ENCODE measurements around the gene ANKEF1.
"Not testable (repeated sequence)": the region's sequence is repeated elsewhere in the genome, so short reads cannot be mapped to it uniquely, and the experiment has no call there.

Gene ANKEF1

GRCh38 chr20:10012464-10012863 is 22.3 kb upstream of the ANKEF1 start:
- intact Hi-C loops (cut with DNase I; ENCODE audit: low total_unique reads): no loop called here
- no peaks in the 10 kb centered on the region for H3K4me1 ChIP-seq
- H3K27me3 ChIP-seq: no peaks in the 10 kb centered on the region
- no peak for DNase-seq
- H3K27ac ChIP-seq: no peak overlapping the region
- no peak for TF ChIP-seq CTCF (IDR thresholded peaks at IDR 0.05)
- H3K4me3 ChIP-seq: no peak overlapping the region
- H3K36me3 ChIP-seq: no peaks in the 10 kb centered on the region
- no peaks in the 10 kb centered on the region for H3K9me3 ChIP-seq

- intact Hi-C loops (cut with DNase I; ENCODE audit: low total_unique reads): no loop called here
- no peaks in the 10 kb centered on the region for H3K36me3 ChIP-seq
Observed at GRCh38 chr20:10014431-10014830, 20.4 kb upstream of the ANKEF1 start.

GRCh38 chr20:10020937-10021336 is 13.8 kb upstream of the ANKEF1 start:
- no peak for TF ChIP-seq CTCF (IDR thresholded peaks at IDR 0.05)
- no peaks in the 10 kb centered on the region for H3K36me3 ChIP-seq
- no peaks in the 10 kb centered on the region for H3K27me3 ChIP-seq
- H3K4me1 ChIP-seq: no peaks in the 10 kb centered on the region
- no peak for DNase-seq
- no peaks in the 10 kb centered on the region for H3K9me3 ChIP-seq
- H3K4me3 ChIP-seq: no peak overlapping the region
- no peak overlapping the region for H3K27ac ChIP-seq
- intact Hi-C loops (cut with DNase I; ENCODE audit: low total_unique reads): no loop called here

More at GRCh38 chr20:10014431-10014830, 20.4 kb upstream of the ANKEF1 start:
- H3K4me1 ChIP-seq: no peaks in the 10 kb centered on the region
- no peaks in the 10 kb centered on the region for H3K9me3 ChIP-seq
- no peak for TF ChIP-seq CTCF (IDR thresholded peaks at IDR 0.05)
- no peak overlapping the region for H3K4me3 ChIP-seq
- no peaks in the 10 kb centered on the region for H3K27me3 ChIP-seq
- no peak overlapping the region for H3K27ac ChIP-seq
- no peak for DNase-seq

GRCh38 chr20:10022625-10023024 is 12.2 kb upstream of the ANKEF1 start:
- intact Hi-C loops (cut with DNase I; ENCODE audit: low total_unique reads): no loop called here
- TF ChIP-seq CTCF (IDR thresholded peaks at IDR 0.05): no peak
- peaks cover 0 to 3% (median 0%) of the 10 kb centered on the region in 3 donors for H3K9me3 ChIP-seq

GRCh38 chr20:10023911-10024310 is 10.9 kb upstream of the ANKEF1 start:
- Histone ChIP-seq H3K36me3 (no peaks in the 10 kb centered on the region), H3K4me1 (no peaks in the 10 kb centered on the region), H3K9me3 (peaks cover 0 to 5% (median 0%) of the 10 kb centered on the region in 3 donors), H3K4me3 (no peak overlapping the region), H3K27me3 (no peaks in the 10 kb centered on the region), H3K27ac (no peak overlapping the region)
- no peak for DNase-seq
- no peak for TF ChIP-seq CTCF (IDR thresholded peaks at IDR 0.05)
- intact Hi-C loops (cut with DNase I; ENCODE audit: low total_unique reads): no loop called here

More at GRCh38 chr20:10022625-10023024, 12.2 kb upstream of the ANKEF1 start:
- Histone ChIP-seq H3K4me1 (no peaks in the 10 kb centered on the region), H3K27me3 (no peaks in the 10 kb centered on the region), H3K36me3 (no peaks in the 10 kb centered on the region), H3K4me3 (no peak overlapping the region), H3K27ac (no peak overlapping the region)
- no peak for DNase-seq

- H3K4me3 ChIP-seq; intact Hi-C loops (cut with DNase I; ENCODE audit: low total_unique reads); H3K27ac ChIP-seq; H3K36me3 ChIP-seq; H3K27me3 ChIP-seq; H3K9me3 ChIP-seq; DNase-seq; H3K4me1 ChIP-seq: not testable (repeated sequence)
Observed at GRCh38 chr20:10031451-10032215, 3.2 kb upstream of the ANKEF1 start.

- H3K27ac ChIP-seq; H3K4me3 ChIP-seq; H3K27me3 ChIP-seq; H3K4me1 ChIP-seq; DNase-seq; H3K9me3 ChIP-seq; H3K36me3 ChIP-seq; intact Hi-C loops (cut with DNase I; ENCODE audit: low total_unique reads): not testable (repeated sequence)
Observed at GRCh38 chr20:10032269-10032668, 2.5 kb upstream of the ANKEF1 start.

Data from tibial artery (tissue), 4 donors.